A204.1 (cell line): ENCODE results near the gene GOLGA6D.
A peak's percentile ranks its signal among the peaks of the same experiment; 100 is the strongest.
"Not testable (repeated sequence)": the region's sequence is repeated elsewhere in the genome, so short reads cannot be mapped to it uniquely, and the experiment has no call there.

Source experiments
- FAIRE-seq: peaks from 2 replicates; lab custom pipeline; 2012; peaks lifted over from hg19 to GRCh38; lab: Jason Lieb, UNC

GOLGA6D gene

DNA sequence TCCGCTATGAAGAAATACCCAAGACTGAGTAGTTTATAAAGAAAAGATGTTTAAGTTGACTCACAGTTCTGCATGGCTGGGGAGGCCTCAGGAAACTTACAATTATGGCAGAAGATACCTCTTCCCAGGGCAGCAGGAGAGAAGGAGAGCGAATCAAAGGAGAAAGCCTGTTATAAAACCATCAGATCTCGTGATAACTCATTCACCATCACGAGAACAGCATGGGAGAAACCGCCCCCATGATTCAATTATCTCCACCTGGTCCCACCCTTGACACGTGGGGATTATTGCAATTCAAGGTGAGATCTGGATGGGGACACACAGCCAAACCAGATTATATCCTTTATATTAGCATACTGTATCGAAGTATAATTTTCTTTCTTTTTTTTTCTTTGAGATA is 49.5 kb downstream of the GOLGA6D start:
- FAIRE-seq = not testable (repeated sequence)

GRCh38 chr15:75333654-75334419 is 51.2 kb downstream of the GOLGA6D start:
- not testable (repeated sequence) for FAIRE-seq

- FAIRE-seq = no peak
These were observed 52.7 kb downstream of the GOLGA6D start for GRCh38 chr15:75335313-75335704.

DNA sequence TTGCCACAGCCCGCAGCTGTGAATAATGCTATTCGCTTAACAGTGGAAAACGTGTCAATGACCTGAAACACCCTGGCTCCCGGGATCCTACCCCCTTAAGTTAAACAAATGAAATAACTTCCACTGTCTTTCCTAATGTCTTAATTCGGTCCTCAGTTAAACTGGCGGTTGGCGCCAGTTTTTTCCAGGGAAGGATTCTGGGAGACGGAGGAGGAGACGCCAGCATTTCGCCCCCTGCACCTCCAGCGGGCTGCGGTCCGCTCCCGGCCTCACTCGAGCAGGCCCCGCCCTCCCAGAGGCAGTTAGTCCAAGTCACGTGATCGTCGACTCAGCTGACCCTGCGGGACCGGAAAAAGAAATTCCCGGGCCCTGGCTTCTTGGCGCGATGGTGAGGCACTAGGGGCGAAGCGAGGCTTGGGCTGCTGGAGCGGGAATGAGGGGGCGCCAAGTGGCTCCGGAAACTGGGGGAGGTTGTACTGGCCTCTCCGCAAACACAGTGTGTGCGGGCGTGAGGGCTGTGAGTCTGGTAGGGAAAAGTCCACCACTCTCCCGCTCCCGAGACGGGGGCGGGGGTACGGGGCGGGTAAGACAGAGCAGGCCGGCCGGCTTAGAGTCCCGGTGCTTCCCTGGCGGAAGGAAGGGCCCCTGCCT is 53.2 kb downstream of the GOLGA6D start, which contains the start of gene COMMD4:
COMMD4 (plus strand) TSS at position 359 of the 651 bp plus-strand sequence; CDS start at position 386, 27 bp downstream.
- peak; percentile 84 for FAIRE-seq

DNA sequence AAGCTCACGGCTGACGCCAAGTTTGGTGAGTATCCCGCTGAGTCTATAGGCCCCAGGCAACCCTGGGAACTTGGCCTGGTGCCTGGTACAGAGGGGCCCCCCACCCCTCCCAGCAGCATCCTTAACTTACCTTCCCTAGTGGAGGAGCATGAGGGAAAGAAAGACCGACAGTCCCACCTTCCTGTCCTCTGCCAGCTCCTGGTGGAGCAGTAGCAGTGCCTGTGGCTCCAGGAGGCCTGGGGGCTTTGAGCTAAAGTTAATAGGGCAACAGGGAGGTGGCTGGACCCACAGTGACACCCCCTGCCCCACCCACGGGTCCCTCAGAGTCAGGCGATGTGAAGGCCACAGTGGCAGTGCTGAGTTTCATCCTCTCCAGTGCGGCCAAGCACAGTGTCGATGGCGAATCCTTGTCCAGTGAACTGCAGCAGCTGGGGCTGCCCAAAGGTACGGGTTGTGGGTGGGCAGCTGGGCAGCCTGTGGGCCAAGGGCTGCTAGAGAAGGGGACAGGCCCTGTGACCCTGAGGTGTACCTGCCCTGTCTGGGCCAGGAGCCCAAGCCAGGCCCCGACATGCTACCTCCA is 56.1 kb downstream of the GOLGA6D start:
- FAIRE-seq = no peak

DNA sequence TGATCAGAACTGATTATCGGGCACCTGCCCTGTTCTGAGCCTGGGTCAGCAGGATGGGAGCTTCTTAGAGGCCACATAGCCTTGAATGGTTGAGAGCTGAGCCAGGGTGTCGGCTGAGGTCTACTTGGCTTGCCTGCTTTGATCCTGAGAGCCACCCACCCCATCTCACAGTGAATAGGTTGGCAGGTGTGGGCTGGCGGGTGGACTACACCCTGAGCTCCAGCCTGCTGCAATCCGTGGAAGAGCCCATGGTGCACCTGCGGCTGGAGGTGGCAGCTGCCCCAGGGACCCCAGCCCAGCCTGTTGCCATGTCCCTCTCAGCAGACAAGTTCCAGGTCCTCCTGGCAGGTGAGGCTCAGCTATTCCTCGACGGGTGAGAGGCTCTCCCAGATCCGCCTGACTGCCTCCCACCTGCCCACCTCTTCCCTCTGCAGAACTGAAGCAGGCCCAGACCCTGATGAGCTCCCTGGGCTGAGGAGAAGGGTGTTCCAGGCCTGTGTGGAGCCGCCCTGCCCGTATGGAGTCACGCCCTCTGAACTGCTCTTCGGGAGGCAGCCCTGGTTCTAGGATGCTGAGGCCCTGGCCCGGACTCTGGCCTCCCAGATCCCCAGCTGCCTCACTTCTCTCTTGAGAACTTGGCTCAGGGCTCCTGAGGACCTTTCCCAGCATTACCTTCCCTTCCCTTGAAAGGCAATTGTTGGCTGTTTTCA is 57.1 kb downstream of the GOLGA6D start:
- no peak for FAIRE-seq

DNA sequence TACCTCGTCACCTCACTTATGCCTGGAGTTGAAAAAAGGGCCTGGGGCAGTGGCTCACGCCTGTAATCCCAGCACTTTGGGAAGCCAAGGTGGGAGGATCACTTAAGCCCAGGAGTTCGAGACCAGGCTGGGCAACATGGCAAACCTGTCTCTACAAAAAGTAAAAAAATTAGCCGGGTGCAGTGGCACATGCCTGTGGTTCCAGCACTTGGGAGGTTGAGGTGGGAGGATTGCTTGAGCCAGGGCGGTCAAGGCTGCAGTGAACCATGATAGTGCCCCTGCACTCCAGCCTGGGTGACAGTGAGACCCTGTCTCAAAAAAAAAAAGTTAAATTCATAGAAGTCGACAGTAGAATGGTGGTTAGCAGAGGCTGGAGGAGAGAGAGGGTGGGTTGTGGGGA is 59.6 kb downstream of the GOLGA6D start:
- no peak for FAIRE-seq

DNA sequence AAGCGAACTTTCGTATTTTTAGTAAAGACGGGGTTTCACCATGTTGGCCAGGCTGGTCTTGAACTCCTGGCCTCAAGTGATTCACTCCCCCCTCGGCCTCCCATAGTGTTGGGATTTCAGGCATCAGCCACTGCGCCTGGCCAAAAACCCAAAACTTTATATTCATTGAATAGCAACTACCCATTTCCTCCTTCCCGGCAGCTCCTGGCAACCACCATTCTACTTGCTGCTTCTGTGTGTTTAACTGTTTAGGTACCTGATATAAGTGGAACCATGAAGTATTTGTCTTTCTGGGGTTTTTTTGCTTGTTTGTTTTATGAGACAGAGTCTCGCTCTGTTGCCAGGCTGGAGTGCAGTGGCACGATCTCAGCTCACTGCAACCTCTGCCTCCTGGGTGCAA is 61.3 kb downstream of the GOLGA6D start:
- not testable (repeated sequence) for FAIRE-seq
